Bronchial epithelial cell (primary cell): ENCODE data around the gene RNASET2. TPM values are rescaled to one million over a fixed set of nuclear protein-coding genes. Genes with fewer than 3 reads are reported as not detected.
"Not testable (repeated sequence)": the region's sequence is repeated elsewhere in the genome, so short reads cannot be mapped to it uniquely, and the experiment has no call there.

Experiments
- DNase-seq: peaks from one replicate; pipeline ENCODE4 v3.0.0-alpha.2; 2010; ENCODE audit warnings: low read depth
- FAIRE-seq: peaks from 2 replicates; lab custom pipeline; 2011; peaks lifted over from hg19 to GRCh38; lab: Jason Lieb, UNC
- H3K27me3 ChIP-seq: 2 replicates; pipeline ENCODE4 v1.5.1; 2011; ENCODE audit warnings: low read length; ENCODE audit not compliant: control insufficient read depth, insufficient read depth
- H3K36me3 ChIP-seq: 2 replicates; pipeline ENCODE4 v1.5.1; 2011; ENCODE audit warnings: low read length; ENCODE audit not compliant: control insufficient read depth, insufficient read depth
- H3K4me3 ChIP-seq: 2 replicates; pipeline ENCODE4 v1.5.1; 2011; ENCODE audit warnings: mild to moderate bottlenecking, low read depth, low read length, control low read depth
- total RNA-seq: library from RNA; depleted of rRNA; stranded (reverse); fragments of >200 nt; gene quantifications from 2 replicates; pipeline ENCODE4 v1.2.1, GENCODE V29; 2014
- TF ChIP-seq, protein P1 (sequence below): IDR thresholded peaks from 2 replicates; pipeline ENCODE4 v1.5.1; 2011; ENCODE audit warnings: mild to moderate bottlenecking, moderate library complexity, low read length, control low read depth, inconsistent platforms; ENCODE audit not compliant: insufficient read depth, severe bottlenecking

The RNASET2 gene
- total RNA-seq, 1 donor from 2014 or later = 13.2 TPM

DNA sequence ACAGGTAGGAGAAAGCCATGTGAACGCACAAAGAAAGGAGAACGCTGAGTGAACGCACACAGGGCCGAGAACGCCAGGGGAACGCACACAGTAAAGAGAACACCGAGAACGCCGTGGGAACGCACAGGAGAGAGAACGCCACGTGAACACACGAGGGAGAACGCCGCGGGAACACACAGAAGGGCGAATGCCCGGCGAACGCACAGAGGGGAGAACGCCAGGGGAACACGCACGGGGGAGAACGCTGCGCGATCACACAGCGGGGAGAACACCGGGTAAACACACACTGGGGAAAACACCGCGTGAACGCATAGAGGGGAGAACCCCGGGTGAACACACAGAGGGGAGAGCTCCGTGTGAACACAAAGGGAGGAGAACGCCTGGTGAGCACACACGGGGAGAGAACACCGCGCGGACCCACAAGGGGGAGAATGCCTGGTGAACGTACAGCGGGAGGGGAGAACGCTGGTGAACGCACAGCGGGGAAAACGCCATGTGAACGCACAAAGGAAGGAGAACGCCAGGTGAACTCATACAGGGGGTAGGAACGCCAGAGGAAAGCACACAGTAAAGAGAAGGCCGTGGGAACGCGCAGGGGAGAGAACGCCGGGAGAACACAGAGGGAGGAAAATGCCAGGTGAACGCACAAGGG, 55.3 kb downstream of the RNASET2 start:
- Histone ChIP-seq H3K27me3 (no peaks in the 10 kb centered on the region), H3K4me3 (no peak overlapping the region), H3K36me3 (no peaks in the 10 kb centered on the region)
- TF ChIP-seq, protein P1, sequence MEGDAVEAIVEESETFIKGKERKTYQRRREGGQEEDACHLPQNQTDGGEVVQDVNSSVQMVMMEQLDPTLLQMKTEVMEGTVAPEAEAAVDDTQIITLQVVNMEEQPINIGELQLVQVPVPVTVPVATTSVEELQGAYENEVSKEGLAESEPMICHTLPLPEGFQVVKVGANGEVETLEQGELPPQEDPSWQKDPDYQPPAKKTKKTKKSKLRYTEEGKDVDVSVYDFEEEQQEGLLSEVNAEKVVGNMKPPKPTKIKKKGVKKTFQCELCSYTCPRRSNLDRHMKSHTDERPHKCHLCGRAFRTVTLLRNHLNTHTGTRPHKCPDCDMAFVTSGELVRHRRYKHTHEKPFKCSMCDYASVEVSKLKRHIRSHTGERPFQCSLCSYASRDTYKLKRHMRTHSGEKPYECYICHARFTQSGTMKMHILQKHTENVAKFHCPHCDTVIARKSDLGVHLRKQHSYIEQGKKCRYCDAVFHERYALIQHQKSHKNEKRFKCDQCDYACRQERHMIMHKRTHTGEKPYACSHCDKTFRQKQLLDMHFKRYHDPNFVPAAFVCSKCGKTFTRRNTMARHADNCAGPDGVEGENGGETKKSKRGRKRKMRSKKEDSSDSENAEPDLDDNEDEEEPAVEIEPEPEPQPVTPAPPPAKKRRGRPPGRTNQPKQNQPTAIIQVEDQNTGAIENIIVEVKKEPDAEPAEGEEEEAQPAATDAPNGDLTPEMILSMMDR = no peak
- DNase-seq = no peak
- FAIRE-seq = no peak

- no peaks in the 10 kb centered on the region for H3K36me3 ChIP-seq
- no peak overlapping the region for H3K4me3 ChIP-seq
- no peak for DNase-seq
- FAIRE-seq = no peak
- no peaks in the 10 kb centered on the region for H3K27me3 ChIP-seq
- TF ChIP-seq, protein P1 = no peak
Measured at GRCh38 chr6:166900130-166900708, 56.1 kb downstream of the RNASET2 start.

- TF ChIP-seq, protein P1 = no peak
- Histone ChIP-seq H3K27me3 (no peaks in the 10 kb centered on the region), H3K4me3 (no peak overlapping the region), H3K36me3 (no peaks in the 10 kb centered on the region)
- FAIRE-seq (peak; percentile 52), DNase-seq (no peak)
Measured at GRCh38 chr6:166898910-166899309, 57.4 kb downstream of the RNASET2 start.

DNA sequence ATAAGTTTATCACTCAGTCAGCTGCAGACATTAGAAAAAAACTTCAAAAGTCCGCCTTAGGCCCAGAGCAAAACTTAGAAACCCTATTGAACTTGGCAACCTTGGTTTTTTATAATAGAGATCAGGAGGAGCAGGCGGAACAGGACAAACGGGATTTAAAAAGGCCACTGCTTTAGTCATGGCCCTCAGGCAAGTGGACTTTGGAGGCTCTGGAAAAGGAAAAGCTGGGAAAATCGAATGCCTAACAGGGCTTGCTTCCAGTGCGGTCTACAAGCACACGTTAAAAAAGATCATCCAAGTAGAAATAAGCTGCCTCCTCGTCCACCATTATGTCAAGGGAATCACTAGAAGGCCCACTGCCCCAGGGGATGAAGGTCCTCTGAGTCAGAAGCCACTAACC, 61.7 kb downstream of the RNASET2 start:
- FAIRE-seq, H3K4me3 ChIP-seq, H3K27me3 ChIP-seq, H3K36me3 ChIP-seq: not testable (repeated sequence)
- peak; percentile 5 for DNase-seq

DNA sequence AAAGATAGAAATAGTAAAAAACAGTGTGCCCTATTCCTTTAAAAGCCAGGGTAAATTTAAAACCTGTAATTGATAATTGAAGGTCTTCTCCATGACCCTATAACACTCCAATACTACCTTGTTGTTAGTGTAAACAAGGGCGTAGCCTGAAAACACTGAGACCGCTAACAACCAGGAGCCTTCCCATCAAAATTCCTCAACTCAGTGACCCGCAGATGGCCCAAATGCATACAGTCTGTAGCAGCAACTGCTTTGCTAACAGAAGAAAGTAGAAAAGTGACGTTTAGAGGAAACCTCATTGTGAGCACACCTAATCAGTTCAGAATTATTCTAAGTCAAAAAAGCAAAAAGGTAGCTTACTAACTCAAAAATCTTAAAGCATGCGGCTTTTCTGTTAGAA, 63.9 kb downstream of the RNASET2 start:
- FAIRE-seq = not testable (repeated sequence)

DNA sequence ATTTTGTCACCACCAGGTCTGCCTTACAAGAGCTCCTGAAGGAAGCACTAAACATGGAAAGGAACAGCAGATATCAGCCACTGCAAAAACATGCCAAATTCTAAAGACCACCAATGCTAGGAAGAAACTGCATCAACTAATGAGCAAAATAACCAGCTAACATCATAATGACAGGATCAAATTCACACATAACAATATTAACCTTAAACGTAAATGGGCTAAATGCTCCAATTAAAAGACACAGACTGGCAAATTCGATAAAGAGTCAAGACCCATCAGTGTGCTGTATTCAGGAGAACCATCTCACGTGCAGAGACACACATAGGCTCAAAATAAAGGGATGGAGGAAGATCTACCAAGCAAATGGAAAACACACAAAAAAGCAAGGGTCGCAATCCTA, 69.6 kb downstream of the RNASET2 start:
- not testable (repeated sequence) for DNase-seq

More for the DNA sequence above, 63.9 kb downstream of the RNASET2 start:
- not testable (repeated sequence) for H3K4me3 ChIP-seq, H3K27me3 ChIP-seq, DNase-seq, H3K36me3 ChIP-seq

GRCh38 chr6:166884958-166885357, 71.4 kb downstream of the RNASET2 start:
- H3K27me3 ChIP-seq, DNase-seq, H3K36me3 ChIP-seq, FAIRE-seq, H3K4me3 ChIP-seq: not testable (repeated sequence)

More for the DNA sequence above, 69.6 kb downstream of the RNASET2 start:
- H3K4me3 ChIP-seq, FAIRE-seq, H3K27me3 ChIP-seq, H3K36me3 ChIP-seq: not testable (repeated sequence)

GRCh38 chr6:166879594-166879993, 76.8 kb downstream of the RNASET2 start:
- no peaks in the 10 kb centered on the region for H3K36me3 ChIP-seq
- FAIRE-seq = no peak
- no peak overlapping the region for H3K4me3 ChIP-seq
- DNase-seq = no peak
- H3K27me3 ChIP-seq = no peaks in the 10 kb centered on the region
- TF ChIP-seq, protein P1 = no peak
